Activated CD8-positive, alpha-beta memory T cell treated with anti-CD3 and anti-CD28 coated beads, Interleukin-2, amount 10 ng/mL, durations not matched to agents 7 days and 5 days (primary cell): ENCODE results near the gene KCNJ5. TPM values are rescaled to one million over a fixed set of nuclear protein-coding genes. Genes with fewer than 3 reads are reported as not detected.

Experiments
- ATAC-seq: fragments of 150-1000 bp; cut with Tn5 transposase; one replicate; pipeline ENCODE4 v1.10.0; 2021; ENCODE audit warnings: moderate library complexity
- CTCF ChIA-PET: fragments of 350-600 bp; sonication (Branson Sonifier 250); formaldehyde crosslinking; loops from one replicate; lab custom pipeline; 2021; ENCODE audit warnings: antibody characterized with exemption; lab: Charles Lee
- DNase-seq: peaks from one replicate; pipeline ENCODE4 v3.0.0-alpha.2; 2020
- H3K27ac Mint-ChIP-seq: one replicate; pipeline ENCODE4 v1.8.0; 2021; ENCODE audit warnings: mild to moderate bottlenecking, mixed read lengths
- H3K27me3 Mint-ChIP-seq: one replicate; pipeline ENCODE4 v1.8.0; 2021; ENCODE audit warnings: mixed read lengths
- H3K36me3 Mint-ChIP-seq: one replicate; pipeline ENCODE4 v1.8.0; 2021; ENCODE audit warnings: mild to moderate bottlenecking, mixed read lengths
- H3K4me1 Mint-ChIP-seq: one replicate; pipeline ENCODE4 v1.8.0; 2021; ENCODE audit warnings: mixed read lengths
- H3K4me3 Mint-ChIP-seq: one replicate; pipeline ENCODE4 v1.8.0; 2021; ENCODE audit warnings: mild to moderate bottlenecking, moderate library complexity, mixed read lengths
- H3K9me3 Mint-ChIP-seq: one replicate; pipeline ENCODE4 v1.8.0; 2022; ENCODE audit warnings: low read depth, mixed read lengths
- total RNA-seq, 2 experiments: library from RNA; stranded (reverse); gene quantifications; one replicate each; pipeline ENCODE4 v1.2.3, GENCODE V29; 2021

Gene KCNJ5
- total RNA-seq, 2 experiments from 2014 or later = not detected

- ATAC-seq = no peak
- Mint-ChIP-seq H3K9me3 (no peaks in the 10 kb centered on the region), H3K27me3 (peaks cover 44% of the 10 kb centered on the region), H3K4me3 (no peak overlapping the region), H3K4me1 (peaks cover 13% of the 10 kb centered on the region), H3K36me3 (no peaks in the 10 kb centered on the region), H3K27ac (no peak overlapping the region)
- CTCF ChIA-PET = interaction anchor here (1.1 to 2.1 kb wide), 5 partner anchors 14 to 53 kb away, joined by 3 to 6 read pairs (median 5); no protein-coding TSS in a partner anchor
- no peak for DNase-seq
Measured at GRCh38 chr11:128903248-128904061, 12.3 kb downstream of the KCNJ5 start.

- CTCF ChIA-PET = interaction anchor here (1.1 to 3.7 kb wide), 6 partner anchors 15 to 52 kb away, joined by 3 to 22 read pairs (median 5); no protein-coding TSS in a partner anchor
- no peak for ATAC-seq
- peaks cover 15% of the 10 kb centered on the region for H3K4me1 Mint-ChIP-seq
- peaks cover 47% of the 10 kb centered on the region for H3K27me3 Mint-ChIP-seq
- no peak for DNase-seq
- no peak overlapping the region for H3K4me3 Mint-ChIP-seq
- H3K27ac Mint-ChIP-seq = no peak overlapping the region
- H3K36me3 Mint-ChIP-seq = no peaks in the 10 kb centered on the region
- H3K9me3 Mint-ChIP-seq = no peaks in the 10 kb centered on the region
Measured at GRCh38 chr11:128904303-128904655, 13.1 kb downstream of the KCNJ5 start.

GRCh38 chr11:128904656-128905344, 13.6 kb downstream of the KCNJ5 start:
- H3K4me1 Mint-ChIP-seq = peaks cover 15% of the 10 kb centered on the region
- no peak overlapping the region for H3K27ac Mint-ChIP-seq
- ATAC-seq (peak; percentile 21), DNase-seq (no peak)
- CTCF ChIA-PET = interaction anchor here (0.6 to 3.7 kb wide), 8 partner anchors 12 to 51 kb away, joined by 3 to 22 read pairs (median 5); no protein-coding TSS in a partner anchor
- no peaks in the 10 kb centered on the region for H3K36me3 Mint-ChIP-seq
- no peaks in the 10 kb centered on the region for H3K9me3 Mint-ChIP-seq
- no peak overlapping the region for H3K4me3 Mint-ChIP-seq
- peaks cover 52% of the 10 kb centered on the region for H3K27me3 Mint-ChIP-seq

DNA sequence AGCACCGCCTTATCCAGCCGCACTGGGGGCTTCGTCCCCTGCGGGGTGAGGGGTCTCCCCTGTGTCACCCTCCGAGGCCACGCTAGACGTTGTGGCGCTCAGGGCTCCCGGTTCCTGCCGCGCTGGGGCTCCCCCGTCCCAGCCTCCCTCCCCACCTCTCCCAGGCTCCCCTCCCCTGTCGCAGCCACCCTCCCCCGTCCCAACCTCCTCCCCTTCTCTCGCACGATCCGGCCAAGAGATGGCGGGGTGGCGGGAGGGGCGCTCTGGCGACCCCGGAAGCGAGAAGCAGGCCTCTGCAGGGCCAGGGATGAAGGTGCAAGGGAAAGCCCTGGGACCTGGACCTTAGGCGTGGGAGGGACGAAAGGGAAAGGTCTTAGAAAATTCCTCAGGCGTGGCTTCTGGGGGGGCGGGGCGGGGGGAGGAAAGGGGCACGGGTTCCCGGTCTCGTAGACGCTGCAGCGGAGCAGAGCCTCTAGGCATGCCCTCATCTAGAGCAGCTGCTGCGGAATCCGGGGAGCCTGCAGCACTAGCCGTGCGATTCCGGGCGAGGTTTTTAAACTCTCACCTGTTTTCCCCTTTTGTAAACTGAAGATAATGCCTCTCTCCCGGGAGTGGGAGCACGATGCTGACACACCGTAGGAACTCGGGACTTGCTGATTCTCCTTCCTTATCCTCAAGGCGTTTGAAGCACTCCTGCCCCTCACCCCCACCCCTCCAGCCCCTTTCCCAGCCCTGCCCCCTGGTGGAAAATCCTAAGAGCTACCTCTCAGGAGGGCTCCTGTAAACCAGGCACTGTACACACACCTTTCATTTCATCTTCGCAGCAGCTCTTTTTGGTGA, 14.4 kb downstream of the KCNJ5 start:
- peaks cover 53% of the 10 kb centered on the region for H3K27me3 Mint-ChIP-seq
- H3K4me1 Mint-ChIP-seq = peaks cover 15% of the 10 kb centered on the region
- peak overlapping the region; percentile 58 for H3K4me3 Mint-ChIP-seq
- H3K9me3 Mint-ChIP-seq = no peaks in the 10 kb centered on the region
- H3K27ac Mint-ChIP-seq = no peak overlapping the region
- peak; percentile 68 for ATAC-seq
- H3K36me3 Mint-ChIP-seq = no peaks in the 10 kb centered on the region
- CTCF ChIA-PET = interaction anchor here (0.6 to 3.7 kb wide), 9 partner anchors 12 to 789 kb away, joined by 3 to 22 read pairs (median 4); no protein-coding TSS in a partner anchor
- DNase-seq = peak; percentile 52

DNA sequence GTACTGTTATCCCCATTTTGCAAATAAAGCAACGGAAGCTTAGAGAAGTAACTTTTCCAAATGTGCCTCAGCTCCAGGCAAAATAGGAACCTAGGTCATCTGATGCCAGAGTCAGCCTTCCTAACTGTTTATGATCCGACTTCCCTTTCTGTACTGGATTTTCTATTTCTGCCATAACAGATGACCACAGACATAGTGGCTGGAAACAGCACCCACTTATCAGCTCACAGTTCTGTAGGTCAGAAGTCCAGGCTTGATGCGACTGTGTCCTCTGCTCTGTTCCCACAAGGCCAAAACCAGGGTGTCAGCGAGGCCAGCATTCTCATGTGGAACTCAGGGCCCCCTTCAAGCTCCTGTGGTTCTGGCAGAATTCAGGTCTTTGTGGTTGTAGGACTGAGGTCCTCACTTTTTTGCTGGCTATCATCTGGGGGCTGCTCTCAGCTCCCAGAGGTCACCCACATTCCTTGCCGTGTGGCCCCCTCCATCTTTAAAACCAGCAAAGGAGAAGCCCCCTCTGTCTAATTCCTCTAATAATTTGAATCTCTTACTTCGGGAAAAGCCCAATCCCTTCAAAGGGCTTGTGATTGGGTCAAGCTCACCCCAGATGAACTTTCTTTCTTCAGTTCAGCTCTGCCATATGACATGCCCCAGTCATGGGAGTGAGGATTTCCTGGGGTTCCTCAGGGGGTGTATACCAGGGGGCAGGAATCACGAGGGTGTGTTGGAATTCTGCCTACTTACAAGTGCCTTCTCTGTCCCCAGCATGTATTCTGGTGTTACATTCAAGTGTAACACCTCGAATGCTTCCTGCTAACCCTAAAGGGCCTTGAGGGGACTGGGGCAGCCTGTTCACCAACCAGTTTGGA, 15.3 kb downstream of the KCNJ5 start:
- H3K27me3 Mint-ChIP-seq = peaks cover 53% of the 10 kb centered on the region
- DNase-seq = no peak
- CTCF ChIA-PET = interaction anchor here (0.8 to 3.7 kb wide), 7 partner anchors 11 to 789 kb away, joined by 3 to 22 read pairs (median 3); no protein-coding TSS in a partner anchor

DNA sequence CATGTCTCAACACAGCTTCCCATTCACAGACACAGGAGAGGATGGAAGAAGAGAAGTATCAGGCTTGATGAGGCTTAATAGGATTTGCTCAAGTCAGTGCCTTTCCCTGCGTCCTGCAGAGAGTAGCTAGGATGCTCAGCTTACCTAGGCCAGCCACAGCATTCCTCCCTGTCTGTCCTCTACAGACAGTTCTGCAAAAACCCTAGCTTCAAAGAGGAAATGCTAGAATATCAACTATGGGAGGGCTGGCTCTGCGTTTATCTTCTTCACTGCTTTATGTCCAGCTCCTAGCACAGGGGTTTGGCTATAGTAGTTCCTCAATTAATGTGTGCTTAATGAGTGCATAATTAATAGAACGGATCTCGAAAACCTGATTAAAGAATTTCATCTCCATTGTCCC, 16.4 kb downstream of the KCNJ5 start:
- DNase-seq (no peak), ATAC-seq (no peak)
- CTCF ChIA-PET = interaction anchor here (0.6 to 3.7 kb wide), 4 partner anchors 13 to 49 kb away, joined by 3 to 22 read pairs (median 4); no protein-coding TSS in a partner anchor
- Mint-ChIP-seq H3K9me3 (no peaks in the 10 kb centered on the region), H3K27me3 (peaks cover 53% of the 10 kb centered on the region), H3K4me1 (peaks cover 15% of the 10 kb centered on the region), H3K27ac (no peak overlapping the region), H3K4me3 (no peak overlapping the region), H3K36me3 (no peaks in the 10 kb centered on the region)

More for the DNA sequence above, 15.3 kb downstream of the KCNJ5 start:
- peak overlapping the region; percentile 58 for H3K4me3 Mint-ChIP-seq
- H3K4me1 Mint-ChIP-seq = peaks cover 15% of the 10 kb centered on the region
- no peak for ATAC-seq
- H3K27ac Mint-ChIP-seq = no peak overlapping the region
- no peaks in the 10 kb centered on the region for H3K9me3 Mint-ChIP-seq
- no peaks in the 10 kb centered on the region for H3K36me3 Mint-ChIP-seq

- H3K9me3 Mint-ChIP-seq = no peaks in the 10 kb centered on the region
- H3K4me3 Mint-ChIP-seq = no peak overlapping the region
- no peaks in the 10 kb centered on the region for H3K36me3 Mint-ChIP-seq
- no peak overlapping the region for H3K27ac Mint-ChIP-seq
- ATAC-seq (no peak), DNase-seq (no peak)
- CTCF ChIA-PET = interaction anchor here (1.2 kb wide), 1 partner anchor 752 kb away, joined by 3 read pairs; no protein-coding TSS in a partner anchor
- peaks cover 15% of the 10 kb centered on the region for H3K4me1 Mint-ChIP-seq
- peaks cover 47% of the 10 kb centered on the region for H3K27me3 Mint-ChIP-seq
Measured at GRCh38 chr11:128908391-128909246, 17.5 kb downstream of the KCNJ5 start.

DNA sequence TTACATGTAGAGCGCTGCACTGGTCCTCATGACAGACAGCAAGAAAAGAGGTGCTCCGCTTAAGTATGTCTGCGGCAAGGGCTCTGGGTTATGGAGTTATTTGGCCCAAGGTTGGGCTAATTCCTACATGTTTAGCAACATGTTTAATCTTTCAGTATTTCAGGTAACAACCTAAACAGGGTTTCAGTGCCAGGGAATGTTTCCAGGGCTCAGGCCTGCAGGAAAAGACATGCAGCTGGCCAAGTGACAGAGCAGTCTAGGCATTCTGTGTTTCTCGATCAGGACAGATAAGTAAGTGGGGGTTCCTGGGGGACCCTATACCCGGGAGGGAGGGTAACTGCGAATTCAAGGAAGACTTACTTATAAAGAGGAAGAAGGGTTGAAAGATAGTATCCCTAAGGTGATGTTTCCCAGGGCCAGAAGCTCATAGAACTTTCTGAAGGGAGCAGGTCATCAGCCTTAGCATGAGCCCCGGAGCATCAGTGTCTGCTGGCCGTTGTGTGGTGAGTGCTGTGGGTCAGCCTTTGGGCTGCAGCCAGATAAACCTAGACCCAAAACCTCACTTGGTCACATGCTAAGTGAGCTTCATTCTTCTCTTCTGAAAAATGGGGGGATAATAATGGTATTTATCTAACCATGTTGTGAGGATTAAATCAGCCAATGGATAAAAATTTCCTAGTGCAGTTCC, 18.4 kb downstream of the KCNJ5 start:
- peaks cover 38% of the 10 kb centered on the region for H3K27me3 Mint-ChIP-seq
- ATAC-seq (no peak), DNase-seq (no peak)
- peaks cover 14% of the 10 kb centered on the region for H3K4me1 Mint-ChIP-seq
- no peaks in the 10 kb centered on the region for H3K9me3 Mint-ChIP-seq
- CTCF ChIA-PET = interaction anchor here (1.1 to 1.2 kb wide), 2 partner anchors 47 to 753 kb away, joined by 3 to 4 read pairs; no protein-coding TSS in a partner anchor
- H3K36me3 Mint-ChIP-seq = no peaks in the 10 kb centered on the region
- no peak overlapping the region for H3K27ac Mint-ChIP-seq
- no peak overlapping the region for H3K4me3 Mint-ChIP-seq

- ATAC-seq (no peak), DNase-seq (no peak)
- Mint-ChIP-seq H3K9me3 (no peaks in the 10 kb centered on the region), H3K27me3 (peaks cover 35% of the 10 kb centered on the region), H3K27ac (no peak overlapping the region), H3K4me3 (no peak overlapping the region), H3K4me1 (peaks cover 12% of the 10 kb centered on the region), H3K36me3 (no peaks in the 10 kb centered on the region)
- CTCF ChIA-PET = interaction anchor here (0.8 kb wide), 1 partner anchor 25 kb away, joined by 3 read pairs; no protein-coding TSS in a partner anchor
Measured at GRCh38 chr11:128910576-128910975, 19.4 kb downstream of the KCNJ5 start.

DNA sequence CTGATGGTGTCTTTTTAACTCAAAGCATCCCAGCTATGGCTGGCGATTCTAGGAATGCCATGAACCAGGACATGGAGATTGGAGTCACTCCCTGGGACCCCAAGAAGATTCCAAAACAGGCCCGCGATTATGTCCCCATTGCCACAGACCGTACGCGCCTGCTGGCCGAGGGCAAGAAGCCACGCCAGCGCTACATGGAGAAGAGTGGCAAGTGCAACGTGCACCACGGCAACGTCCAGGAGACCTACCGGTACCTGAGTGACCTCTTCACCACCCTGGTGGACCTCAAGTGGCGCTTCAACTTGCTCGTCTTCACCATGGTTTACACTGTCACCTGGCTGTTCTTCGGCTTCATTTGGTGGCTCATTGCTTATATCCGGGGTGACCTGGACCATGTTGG, 20.1 kb downstream of the KCNJ5 start:
- no peak for ATAC-seq
- no peak for DNase-seq
- H3K36me3 Mint-ChIP-seq = no peaks in the 10 kb centered on the region
- CTCF ChIA-PET = no interaction called here
- H3K9me3 Mint-ChIP-seq = no peaks in the 10 kb centered on the region
- peaks cover 6% of the 10 kb centered on the region for H3K4me1 Mint-ChIP-seq
- H3K4me3 Mint-ChIP-seq = no peak overlapping the region
- no peak overlapping the region for H3K27ac Mint-ChIP-seq
- H3K27me3 Mint-ChIP-seq = peaks cover 29% of the 10 kb centered on the region

DNA sequence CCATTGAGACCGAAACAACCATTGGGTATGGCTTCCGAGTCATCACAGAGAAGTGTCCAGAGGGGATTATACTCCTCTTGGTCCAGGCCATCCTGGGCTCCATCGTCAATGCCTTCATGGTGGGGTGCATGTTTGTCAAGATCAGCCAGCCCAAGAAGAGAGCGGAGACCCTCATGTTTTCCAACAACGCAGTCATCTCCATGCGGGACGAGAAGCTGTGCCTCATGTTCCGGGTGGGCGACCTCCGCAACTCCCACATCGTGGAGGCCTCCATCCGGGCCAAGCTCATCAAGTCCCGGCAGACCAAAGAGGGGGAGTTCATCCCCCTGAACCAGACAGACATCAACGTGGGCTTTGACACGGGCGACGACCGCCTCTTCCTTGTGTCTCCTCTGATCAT, 20.5 kb downstream of the KCNJ5 start:
- DNase-seq (no peak), ATAC-seq (no peak)
- peaks cover 5% of the 10 kb centered on the region for H3K4me1 Mint-ChIP-seq
- CTCF ChIA-PET = interaction anchor here (2.6 kb wide), 1 partner anchor 27 kb away, joined by 10 read pairs; no protein-coding TSS in a partner anchor
- H3K27ac Mint-ChIP-seq = no peak overlapping the region
- no peaks in the 10 kb centered on the region for H3K9me3 Mint-ChIP-seq
- H3K27me3 Mint-ChIP-seq = peaks cover 27% of the 10 kb centered on the region
- no peaks in the 10 kb centered on the region for H3K36me3 Mint-ChIP-seq
- H3K4me3 Mint-ChIP-seq = no peak overlapping the region
